Body of pancreas (tissue), 4 donors: ENCODE measurements around the gene HS6ST3. TPM values are rescaled to one million over a fixed set of nuclear protein-coding genes. Genes with fewer than 3 reads are reported as not detected.

Experiments
- ATAC-seq: fragments of 150-250 bp; one replicate; pipeline ENCODE4 v1.9.1; 2016
- DNase-seq, 4 donors: peaks; one replicate each; pipeline ENCODE4 v3.0.0-alpha.2; 2019
- H3K27ac ChIP-seq, 4 donors: fragments of 200-600 bp; sonication (generic); 1 replicate in 3 of 4; 2 replicates in 1 of 4; pipeline versions ENCODE4 v1.5.1 to v1.6.1; 2016 to 2019; ENCODE audit warnings: mild to moderate bottlenecking in 1 of 4, mixed read lengths in 1 of 4, moderate library complexity in 1 of 4
- H3K27me3 ChIP-seq, 2 donors: fragments of 200-600 bp; sonication (generic); one replicate each; pipeline ENCODE4 v1.6.0; 2016; ENCODE audit warnings: mild to moderate bottlenecking in 1 of 2
- H3K36me3 ChIP-seq, 2 donors: fragments of 200-600 bp; sonication (generic); replicated peaks in 1 of 2; 2 replicates each; pipeline ENCODE4 v1.5.1; 2016; ENCODE audit warnings: low read depth in 2 of 2; ENCODE audit not compliant: insufficient read depth in 1 of 2
- H3K4me1 ChIP-seq: fragments of 200-600 bp; sonication (generic); one replicate; pipeline ENCODE4 v1.6.0; 2016
- H3K4me3 ChIP-seq, 2 donors: fragments of 200-600 bp; sonication (generic); 1 replicate in 1 of 2; 2 replicates in 1 of 2; pipeline ENCODE4 v1.5.1; 2016 to 2019
- H3K9me3 ChIP-seq, 3 donors: fragments of 200-600 bp; sonication (generic); 1 replicate in 2 of 3; 2 replicates in 1 of 3; pipeline ENCODE4 v1.5.1; 2016
- CTCF ChIP-seq, 7 experiments: fragments of 450-650 bp in 4 of 7; fragments of 200-600 bp in 3 of 7; sonication (generic) in 3 of 7; IDR thresholded peaks; one replicate each; pipeline ENCODE4 v1.5.1; 2016 to 2019; ENCODE audit warnings: antibody characterized with exemption in 7 of 7
- POLR2A ChIP-seq, 3 donors: fragments of 450-650 bp; IDR thresholded peaks; one replicate each; pipeline ENCODE4 v1.6.1; 2016; ENCODE audit warnings: antibody characterized with exemption in 3 of 3, mild to moderate bottlenecking in 2 of 3
- WGBS, 2 donors: methylation state at CpG; one replicate each; pipeline ENCODE4 v1.1.5; 2017; 5-methylcytosine and 5-hydroxymethylcytosine counted together
- intact Hi-C: fragments of 100-400 bp; cut with DNase I; formaldehyde crosslinking; loops from one replicate; pipeline ENCODE4 v1.15.1; 2023
- total RNA-seq, 2 donors: library from RNA; depleted of rRNA; stranded (reverse); fragments of >200 nt; gene quantifications; one replicate each; pipeline ENCODE4 v1.1.0, GENCODE V29; 2016

HS6ST3 gene
- total RNA-seq, 2 donors from 2014 or later: 1.3 to 2.3 TPM

- H3K4me1 ChIP-seq: peaks cover 14% of the 10 kb centered on the region
- no peak overlapping the region for H3K27ac ChIP-seq
- no peaks in the 10 kb centered on the region for H3K9me3 ChIP-seq
- H3K4me3 ChIP-seq: no peak overlapping the region
- TF ChIP-seq CTCF (IDR thresholded peaks at IDR 0.05): no peak
- TF ChIP-seq POLR2A (IDR thresholded peaks at IDR 0.05): no peak
- H3K36me3 ChIP-seq: no peaks in the 10 kb centered on the region
- DNase-seq (no peak), ATAC-seq (no peak)
- 83 to 85% methylated on average over 1 of the region's 1 CpG for WGBS, 2 donors
- intact Hi-C loops: no loop called here
- H3K27me3 ChIP-seq: no peaks in the 10 kb centered on the region
Observed at GRCh38 chr13:96086736-96087135, 3.2 kb upstream of the HS6ST3 start.

GRCh38 chr13:96089139-96089538 is 768 bp upstream of the HS6ST3 start:
- TF ChIP-seq POLR2A (IDR thresholded peaks at IDR 0.05) (no peak), CTCF (IDR thresholded peaks at IDR 0.05) (no peak)
- DNase-seq (no peak), ATAC-seq (no peak)
- no peaks in the 10 kb centered on the region for H3K9me3 ChIP-seq
- no peaks in the 10 kb centered on the region for H3K36me3 ChIP-seq
- WGBS, 2 donors: 55 to 72% methylated on average over 4 of the region's 4 CpGs
- intact Hi-C loops: no loop called here
- H3K27ac ChIP-seq: peak overlapping the region in 2 of 4 donors; percentile 73 to 77
- H3K27me3 ChIP-seq: no peaks in the 10 kb centered on the region
- no peak overlapping the region for H3K4me3 ChIP-seq
- H3K4me1 ChIP-seq: peaks cover 23% of the 10 kb centered on the region

- H3K27me3 ChIP-seq: no peaks in the 10 kb centered on the region
- peak overlapping the region in 1 of 2 donors; percentile 27 for H3K4me3 ChIP-seq
- H3K36me3 ChIP-seq: no peaks in the 10 kb centered on the region
- H3K4me1 ChIP-seq: peaks cover 23% of the 10 kb centered on the region
- no peaks in the 10 kb centered on the region for H3K9me3 ChIP-seq
- TF ChIP-seq CTCF (IDR thresholded peaks at IDR 0.05): no peak
- TF ChIP-seq POLR2A (IDR thresholded peaks at IDR 0.05): no peak
- WGBS, 2 donors: 1% methylated on average over 129 of the region's 133 CpGs; no CpG with 5 or more reads in 1 of the 2 donors
- DNase-seq (peak; percentile 9 to 44 (median 22)), ATAC-seq (peak; percentile 55)
- intact Hi-C loops: no loop called here
- peak overlapping the region in 3 of 4 donors; percentile 48 to 77 (median 73) for H3K27ac ChIP-seq
Observed at GRCh38 chr13:96090240-96091101, 564 bp downstream of the HS6ST3 start.

GRCh38 chr13:96091164-96092117 is 1.5 kb downstream of the HS6ST3 start:
- 3 to 6% methylated on average over 36 to 57 of the region's 57 CpGs for WGBS, 2 donors
- H3K27ac ChIP-seq: peak overlapping the region in 1 of 4 donors; percentile 30
- peak; percentile 14 for ATAC-seq
- no peaks in the 10 kb centered on the region for H3K9me3 ChIP-seq
- peak overlapping the region in 1 of 2 donors; percentile 27 for H3K4me3 ChIP-seq
- TF ChIP-seq CTCF (IDR thresholded peaks at IDR 0.05) (no peak), POLR2A (IDR thresholded peaks at IDR 0.05) (peak in 1 of 3 donors; percentile 48)
- intact Hi-C loops: no loop called here
- H3K4me1 ChIP-seq: peaks cover 23% of the 10 kb centered on the region
- peak; percentile 41 to 63 (median 42) for DNase-seq
- H3K27me3 ChIP-seq: no peaks in the 10 kb centered on the region
- H3K36me3 ChIP-seq: no peaks in the 10 kb centered on the region
